Stimulated activated CD8-positive, alpha-beta memory T cell treated with anti-CD3 and anti-CD28 coated beads, Interleukin-2, amount 100 ng/mL, for 1 hour (primary cell): ENCODE data around the gene XYLT1.

Experiments
- DNase-seq, 2 donors: peaks; one replicate each; pipeline ENCODE4 v3.0.0-alpha.2; 2020; ENCODE audit warnings: low read depth in 2 of 2

Gene XYLT1

GRCh38 chr16:17258848-17259713, 211.7 kb downstream of the XYLT1 start:
- DNase-seq = no peak

- no peak for DNase-seq
These were observed 212.6 kb downstream of the XYLT1 start for GRCh38 chr16:17258077-17258599.

- no peak for DNase-seq
These were observed 213.2 kb downstream of the XYLT1 start for GRCh38 chr16:17257426-17258023.

- DNase-seq = no peak
These were observed 218.1 kb downstream of the XYLT1 start for GRCh38 chr16:17252701-17253100.

- DNase-seq = no peak
These were observed 218.7 kb downstream of the XYLT1 start for GRCh38 chr16:17252064-17252463.

- no peak for DNase-seq
These were observed 219.3 kb downstream of the XYLT1 start for GRCh38 chr16:17251496-17251895.

- no peak for DNase-seq
These were observed 223.6 kb downstream of the XYLT1 start for GRCh38 chr16:17246974-17247732.

GRCh38 chr16:17246268-17246885, 224.4 kb downstream of the XYLT1 start:
- DNase-seq = no peak

GRCh38 chr16:17245776-17246175, 225.0 kb downstream of the XYLT1 start:
- DNase-seq = no peak

- no peak for DNase-seq
These were observed 225.7 kb downstream of the XYLT1 start for GRCh38 chr16:17244872-17245551.

GRCh38 chr16:17241264-17241835, 229.4 kb downstream of the XYLT1 start:
- no peak for DNase-seq

GRCh38 chr16:17238285-17239028, 232.3 kb downstream of the XYLT1 start:
- DNase-seq = no peak

GRCh38 chr16:17237350-17237944, 233.3 kb downstream of the XYLT1 start:
- DNase-seq = no peak

GRCh38 chr16:17235147-17235815, 235.5 kb downstream of the XYLT1 start:
- no peak for DNase-seq

- no peak for DNase-seq
These were observed 237.3 kb downstream of the XYLT1 start for GRCh38 chr16:17233318-17234002.

GRCh38 chr16:17232487-17232886, 238.3 kb downstream of the XYLT1 start:
- no peak for DNase-seq

GRCh38 chr16:17231972-17232371, 238.8 kb downstream of the XYLT1 start:
- DNase-seq = no peak

GRCh38 chr16:17230932-17231581, 239.7 kb downstream of the XYLT1 start:
- DNase-seq = no peak
